HG02759 (cell line): Measurements from ENCODE around the gene SMDT1.
"Not testable (repeated sequence)": the region's sequence is repeated elsewhere in the genome, so short reads cannot be mapped to it uniquely, and the experiment has no call there.

Experiments used
- ATAC-seq: cut with Tn5 transposase; IDR thresholded peaks from one replicate; pipeline ENCODE4 v1.9.1; 2021; ENCODE audit warnings: mild to moderate bottlenecking, moderate library complexity; ENCODE audit not compliant: unreplicated experiment

Gene SMDT1

DNA sequence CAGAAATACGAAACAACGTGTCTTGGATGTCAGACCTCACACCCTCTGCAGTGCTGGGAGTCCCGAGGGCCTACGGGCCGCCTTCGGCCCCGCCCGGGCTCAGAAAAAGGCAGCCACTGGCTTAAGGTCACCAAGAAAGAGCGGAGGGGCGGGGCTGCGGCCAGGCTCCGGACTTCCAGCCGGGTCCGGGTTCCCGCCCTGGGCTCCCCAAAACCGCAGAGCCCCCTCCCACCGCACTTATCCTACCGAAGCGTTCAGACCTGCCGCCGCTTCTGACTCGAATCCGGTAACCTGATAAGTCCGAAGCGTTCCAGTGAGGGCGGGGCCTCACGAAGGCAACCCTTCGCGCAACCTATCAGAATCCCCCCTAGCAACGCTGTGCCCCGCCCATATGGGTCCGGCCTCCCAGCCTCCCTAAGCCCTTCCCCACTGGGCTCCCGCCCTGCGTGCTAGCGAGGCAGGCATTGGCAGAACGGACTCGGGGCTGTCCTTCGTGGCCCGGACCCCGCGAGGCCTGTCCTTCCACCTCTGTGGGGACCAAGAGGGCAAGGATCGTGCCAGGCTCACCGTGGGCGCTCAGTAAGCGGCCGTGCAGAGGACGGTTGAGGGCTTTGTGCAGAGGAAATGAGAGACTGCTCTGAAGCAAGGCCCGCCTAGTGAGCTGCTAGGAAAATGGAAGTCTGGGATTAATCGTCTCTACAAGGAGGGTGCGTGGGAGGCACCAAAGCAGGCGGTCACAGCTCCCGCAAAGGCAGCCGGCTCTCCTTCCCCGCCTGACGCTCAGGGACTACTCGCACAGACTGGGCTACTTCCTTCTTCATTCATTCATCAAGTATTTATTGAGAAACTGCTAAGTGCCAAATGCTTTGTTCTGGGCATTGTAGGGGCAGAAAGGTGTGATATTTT is 8.7 kb upstream of the SMDT1 start, which contains the start of gene NAGA:
TSS of gene NAGA (minus strand) at position 296 of the 906 bp plus-strand sequence. CDS start 515 bp downstream, outside the sequence.
- ATAC-seq: peak; percentile 91

DNA sequence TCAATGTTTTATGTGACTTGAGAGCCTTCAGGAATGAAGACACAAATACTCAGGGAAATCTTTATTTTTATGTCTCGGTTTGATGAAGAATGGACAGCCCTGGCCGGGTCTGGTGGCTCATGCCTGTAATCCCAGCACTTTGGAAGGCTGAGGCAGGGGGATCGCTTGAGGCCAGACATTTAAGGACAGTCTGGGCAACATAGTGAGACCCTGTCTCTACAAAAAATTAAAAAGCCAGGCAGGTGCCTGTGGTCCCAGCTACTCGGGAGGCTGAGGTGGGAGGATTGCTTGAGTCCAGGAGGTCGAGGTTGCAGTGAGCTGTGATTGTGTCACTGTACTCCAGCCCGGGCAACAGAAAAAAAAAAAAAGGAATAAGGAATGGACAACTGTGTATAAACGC is 8.0 kb upstream of the SMDT1 start:
- ATAC-seq: not testable (repeated sequence)

DNA sequence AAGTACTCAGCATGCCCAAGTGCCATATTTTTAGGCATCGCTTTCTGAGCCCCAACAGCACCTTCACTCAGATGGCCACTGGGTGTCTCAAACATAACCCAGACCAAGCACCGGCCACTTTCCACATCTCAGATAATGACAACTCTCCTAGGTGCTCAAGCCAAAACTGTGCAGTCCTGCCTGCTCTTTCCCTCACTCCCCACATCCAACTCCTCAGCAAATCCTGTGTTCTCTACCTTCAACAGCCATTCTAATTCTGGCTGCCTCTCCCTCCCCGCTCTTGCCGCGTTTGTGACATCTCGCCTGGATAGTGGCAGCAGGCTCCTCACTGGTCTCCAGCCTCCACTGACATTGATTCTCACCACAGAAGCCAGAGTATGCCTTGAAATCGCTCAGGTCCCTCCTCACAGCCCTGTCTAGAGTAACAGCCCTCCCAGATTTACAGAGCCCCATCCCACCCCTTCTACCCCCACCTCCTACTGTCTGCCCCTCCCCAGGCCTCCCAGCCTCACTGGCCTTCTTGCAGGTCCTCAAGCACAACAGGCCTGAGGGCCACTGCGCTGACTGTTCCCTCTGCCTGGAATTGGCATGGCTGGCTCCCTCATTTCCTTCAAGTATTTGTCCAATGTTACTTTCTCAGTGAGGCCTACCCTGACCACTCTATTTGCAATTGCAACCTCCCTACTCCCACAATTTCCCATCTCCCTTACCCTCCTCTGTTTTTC is 6.7 kb upstream of the SMDT1 start:
- no peak for ATAC-seq

DNA sequence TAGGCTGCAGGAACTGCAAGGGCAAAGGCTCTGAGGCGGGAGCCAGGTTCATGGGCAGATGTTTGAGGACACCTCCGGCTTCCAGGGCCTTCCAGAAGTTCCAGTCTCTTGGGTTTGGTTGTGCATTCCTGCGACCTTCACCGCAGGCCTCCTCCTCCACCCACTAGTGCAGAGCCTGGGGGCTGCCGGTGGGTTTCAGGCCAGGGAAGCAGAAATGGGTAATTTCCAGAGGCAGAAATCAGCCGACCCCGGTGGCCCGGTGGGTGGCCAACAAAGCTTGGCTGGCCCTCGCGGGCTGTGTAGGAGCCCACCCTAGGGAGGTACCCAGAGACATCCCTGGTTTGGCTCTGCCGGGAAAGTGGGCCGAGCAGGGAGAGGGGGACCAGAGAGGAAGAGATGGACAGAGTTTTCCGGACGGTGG is 5.9 kb upstream of the SMDT1 start:
- no peak for ATAC-seq

DNA sequence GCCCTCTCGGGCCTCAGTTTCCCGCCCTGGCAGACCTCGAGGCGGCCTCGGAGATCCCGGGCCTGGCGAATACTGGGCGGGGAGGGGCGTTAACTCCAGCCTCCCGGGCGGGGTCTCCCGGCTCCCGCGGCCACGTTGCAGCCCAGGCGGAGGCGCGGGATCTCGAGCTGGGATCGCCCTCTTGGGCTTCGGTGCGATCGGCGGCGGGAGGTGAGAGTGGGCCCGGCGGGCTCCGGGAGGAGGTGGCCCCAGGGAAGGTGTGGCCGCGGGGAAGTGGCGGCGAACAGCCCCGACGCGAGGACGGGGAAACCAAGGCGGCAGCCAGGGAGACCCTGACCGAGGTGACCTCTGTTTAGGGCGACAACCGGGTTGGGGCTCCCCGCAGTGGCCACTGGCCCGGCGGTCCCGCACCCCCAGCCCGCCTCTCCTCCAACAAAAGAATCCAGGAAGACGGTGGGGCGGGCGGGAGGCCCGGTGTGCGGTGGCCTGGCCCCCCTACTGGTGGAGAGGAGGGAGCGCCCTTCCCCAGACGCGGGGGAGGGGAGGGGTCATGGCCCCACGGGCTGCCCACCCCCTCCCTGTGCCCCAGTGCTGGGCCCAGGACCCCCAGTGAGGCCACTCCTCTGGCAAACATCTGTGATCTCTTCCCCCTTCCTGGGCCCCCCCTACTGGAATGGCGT is 5.2 kb upstream of the SMDT1 start, which contains the start of gene PHETA2:
TSS of gene PHETA2 (plus strand) at position 117 of the 680 bp plus-strand sequence. CDS start 3,046 bp downstream, outside the sequence.
- ATAC-seq: no peak

DNA sequence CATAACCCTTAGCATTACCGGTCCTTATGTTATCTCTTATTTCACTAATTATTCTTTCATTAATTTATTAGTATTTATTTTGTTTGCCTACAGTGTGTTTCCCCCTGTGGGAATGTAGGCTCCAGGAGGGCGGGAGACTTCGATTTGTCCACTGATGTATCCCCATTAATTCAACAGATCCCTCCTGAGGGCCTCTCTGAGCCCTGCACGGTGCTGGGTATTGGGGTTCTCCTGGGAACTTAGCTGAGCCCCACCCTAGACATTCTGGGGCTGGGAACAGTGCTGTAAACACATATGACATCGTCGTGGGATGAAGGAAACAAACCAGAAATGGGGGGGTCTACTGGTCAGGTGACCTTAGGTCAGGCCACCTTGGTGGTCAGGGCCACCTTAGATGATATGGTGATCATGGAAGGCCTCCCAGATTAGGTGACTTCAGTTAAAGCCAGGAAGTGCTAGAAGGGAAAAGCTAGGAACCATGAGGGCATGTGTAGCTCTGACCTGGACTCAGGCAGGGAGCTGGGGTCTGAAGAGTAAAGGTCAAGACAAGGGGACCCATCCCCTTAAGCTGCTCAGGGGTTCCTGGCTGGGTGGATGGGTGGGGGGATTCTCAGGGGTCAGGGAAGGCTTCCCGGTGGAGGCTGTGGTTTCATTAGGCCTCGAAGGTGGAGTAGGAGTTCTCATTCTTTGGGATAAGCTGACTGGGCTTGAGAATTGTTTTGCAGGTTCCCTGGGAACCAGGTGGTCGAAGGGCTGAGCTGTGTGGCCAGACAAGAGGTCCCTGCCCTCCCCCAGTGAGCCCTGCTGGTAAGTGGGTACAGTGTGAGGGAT is 4.4 kb upstream of the SMDT1 start:
- no peak for ATAC-seq

DNA sequence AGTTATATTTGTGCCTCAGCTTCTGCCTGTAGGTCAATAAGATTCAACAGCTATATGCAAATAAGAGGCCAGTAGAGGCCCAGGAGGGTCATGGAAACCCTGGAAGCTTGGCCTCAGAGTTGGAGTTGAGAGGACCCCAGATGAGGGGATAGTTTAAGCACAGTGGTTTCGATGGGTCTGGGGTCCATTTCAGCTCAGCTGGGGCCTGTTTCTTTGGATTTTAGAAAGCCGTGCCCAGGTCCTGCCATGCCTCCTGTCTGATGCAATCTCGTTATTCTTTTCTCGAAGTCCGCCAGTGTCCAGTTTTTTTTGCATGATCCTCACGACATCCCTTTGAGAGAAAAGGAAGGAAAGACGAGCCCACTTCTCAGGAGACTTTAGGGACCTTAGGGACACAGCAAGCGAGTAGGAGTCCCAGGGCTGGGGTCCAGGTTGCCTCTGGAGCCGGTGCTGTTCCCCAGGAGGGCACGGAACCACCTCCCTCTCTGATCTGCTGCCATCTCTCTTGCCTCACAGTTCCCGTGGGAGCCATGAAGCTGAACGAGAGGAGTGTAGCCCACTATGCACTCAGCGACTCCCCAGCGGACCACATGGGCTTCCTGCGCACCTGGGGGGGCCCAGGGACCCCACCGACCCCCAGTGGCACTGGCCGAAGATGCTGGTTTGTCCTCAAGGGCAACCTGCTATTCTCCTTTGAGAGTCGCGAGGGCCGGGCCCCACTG is 2.6 kb upstream of the SMDT1 start:
- no peak for ATAC-seq

DNA sequence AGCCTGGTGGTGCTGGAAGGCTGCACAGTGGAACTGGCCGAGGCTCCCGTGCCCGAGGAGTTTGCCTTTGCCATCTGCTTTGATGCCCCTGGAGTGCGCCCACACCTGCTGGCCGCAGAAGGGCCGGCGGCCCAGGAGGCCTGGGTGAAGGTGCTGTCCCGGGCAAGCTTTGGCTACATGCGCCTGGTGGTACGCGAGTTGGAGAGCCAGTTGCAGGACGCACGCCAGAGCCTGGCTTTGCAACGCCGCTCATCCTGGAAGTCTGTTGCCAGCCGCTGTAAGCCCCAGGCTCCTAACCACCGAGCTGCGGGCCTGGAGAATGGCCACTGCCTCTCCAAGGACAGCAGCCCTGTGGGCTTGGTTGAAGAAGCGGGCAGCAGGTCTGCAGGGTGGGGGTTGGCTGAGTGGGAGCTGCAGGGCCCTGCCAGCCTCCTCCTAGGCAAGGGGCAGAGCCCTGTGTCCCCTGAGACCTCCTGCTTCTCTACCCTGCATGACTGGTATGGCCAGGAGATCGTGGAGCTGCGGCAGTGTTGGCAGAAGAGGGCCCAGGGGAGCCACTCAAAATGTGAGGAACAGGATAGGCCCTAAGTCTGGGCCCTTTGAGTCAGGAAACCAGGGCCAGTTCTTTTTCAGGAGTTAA is 1.9 kb upstream of the SMDT1 start:
- no peak for ATAC-seq

DNA sequence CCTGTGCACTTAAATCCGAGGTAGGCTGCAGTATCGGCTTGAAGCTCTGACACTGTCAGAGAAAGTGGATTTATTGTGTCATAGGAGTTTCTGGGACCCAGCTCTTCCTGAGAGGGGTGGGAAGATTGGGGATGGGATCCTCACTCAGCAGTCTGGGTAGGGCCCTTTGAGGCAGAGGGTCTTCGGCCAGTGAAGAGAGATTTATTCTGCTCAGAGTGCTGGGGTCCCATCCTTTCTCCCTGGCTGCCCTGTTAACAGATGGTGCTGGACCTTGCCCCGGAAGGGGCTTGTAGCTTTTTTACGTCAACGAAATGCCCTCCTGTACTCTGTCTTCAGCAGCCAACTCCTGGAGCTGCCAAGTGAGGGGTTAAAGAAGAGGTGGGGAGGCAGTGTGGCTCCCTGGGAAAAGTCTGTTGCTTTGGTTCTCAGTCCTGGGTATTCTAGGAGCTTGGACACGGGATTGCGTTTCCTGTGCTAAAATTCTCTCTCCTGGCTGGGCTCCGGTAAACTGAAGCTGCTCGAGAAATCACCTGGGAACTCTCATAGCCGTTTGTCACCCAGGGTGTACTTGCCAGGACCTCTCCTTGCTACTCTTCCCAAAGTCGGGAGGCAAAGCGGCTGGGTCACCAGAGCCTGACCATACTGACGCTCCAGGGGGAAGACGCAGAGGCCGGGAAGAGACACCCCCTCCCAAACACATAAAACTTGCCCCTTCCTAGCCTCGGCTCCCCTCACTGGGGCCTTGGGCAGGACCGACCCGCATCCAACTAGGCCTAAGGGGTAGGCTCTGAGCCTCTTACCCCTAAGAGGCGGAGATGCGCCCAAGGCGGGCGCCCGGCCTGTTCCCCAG is 806 bp upstream of the SMDT1 start:
- peak; percentile 4 for ATAC-seq

DNA sequence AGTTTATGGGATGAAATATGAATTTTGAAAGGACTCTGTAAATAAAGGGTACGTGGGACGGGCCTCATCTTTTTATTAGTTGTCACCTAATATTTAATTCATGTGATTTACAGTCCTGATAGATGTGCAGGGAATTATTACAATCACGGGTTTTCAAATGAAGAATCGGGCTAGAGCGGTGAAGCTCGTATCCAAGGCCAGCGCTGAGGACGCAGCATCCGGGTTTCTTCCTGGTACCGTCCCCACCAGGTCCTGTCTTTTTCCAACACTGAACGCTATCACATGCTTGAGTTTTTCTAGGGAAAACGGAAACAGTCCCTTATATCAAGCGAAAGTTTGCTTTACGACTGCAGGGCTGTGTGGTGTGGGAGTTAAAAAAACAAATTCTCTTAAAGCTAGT is 787 bp downstream of the SMDT1 start:
- no peak for ATAC-seq

DNA sequence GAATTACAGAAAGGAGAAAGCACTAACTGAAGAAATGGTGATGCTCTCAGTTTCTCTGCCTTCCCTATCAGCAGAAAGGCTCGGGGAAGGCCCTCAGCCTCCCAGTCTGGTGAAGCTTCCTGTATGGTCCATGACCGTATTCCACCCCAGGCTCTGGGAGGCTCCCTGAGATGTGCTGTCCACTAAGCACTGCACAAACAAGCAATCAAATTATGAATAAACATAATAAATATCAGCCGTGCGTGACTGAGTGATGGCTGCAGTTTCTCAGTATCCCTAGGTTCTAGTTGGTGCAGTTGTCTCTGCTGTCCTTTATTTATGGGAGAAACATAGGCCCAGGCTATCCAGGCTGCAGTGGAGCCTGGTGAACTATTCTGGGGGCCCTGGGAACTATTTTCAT is 3.6 kb downstream of the SMDT1 start:
- no peak for ATAC-seq

DNA sequence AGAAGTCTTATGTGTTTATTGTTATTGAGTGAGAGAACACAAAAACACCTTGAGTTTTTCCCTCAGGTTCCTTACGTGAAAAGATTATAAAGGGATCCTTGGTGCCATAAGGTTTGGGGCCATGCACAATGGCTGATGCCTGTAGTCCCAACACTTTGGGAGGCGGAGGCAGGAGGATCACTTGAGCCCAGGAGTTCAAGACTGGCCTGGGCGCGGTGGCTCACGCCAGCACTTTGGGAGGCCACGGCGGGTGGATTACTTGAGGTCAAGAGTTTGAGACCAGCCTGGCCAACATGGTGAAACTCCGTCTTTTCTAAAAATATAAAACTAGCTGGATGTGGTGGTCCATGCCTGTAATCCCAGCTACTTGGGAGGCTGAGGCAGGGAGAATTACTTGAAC is 5.4 kb downstream of the SMDT1 start:
- no peak for ATAC-seq

DNA sequence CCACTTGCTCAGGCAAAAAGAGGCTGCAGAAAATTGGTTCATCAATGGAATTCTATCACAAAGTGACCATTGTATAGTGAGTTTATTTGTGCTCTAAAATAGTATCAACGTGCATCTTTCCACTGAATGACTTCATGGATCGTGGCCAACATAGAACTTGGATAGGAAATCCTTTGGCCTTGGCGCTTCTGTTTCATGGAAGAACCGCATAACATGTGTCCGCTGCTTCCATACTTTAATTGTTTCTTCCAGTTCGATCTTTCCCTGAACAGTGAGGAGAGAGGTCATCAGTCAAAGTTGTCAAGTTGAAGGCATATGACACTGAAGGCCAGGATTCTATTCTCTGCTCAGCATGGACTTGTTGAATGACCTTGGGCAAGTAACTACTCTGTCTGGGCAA is 6.6 kb downstream of the SMDT1 start:
- ATAC-seq: no peak

DNA sequence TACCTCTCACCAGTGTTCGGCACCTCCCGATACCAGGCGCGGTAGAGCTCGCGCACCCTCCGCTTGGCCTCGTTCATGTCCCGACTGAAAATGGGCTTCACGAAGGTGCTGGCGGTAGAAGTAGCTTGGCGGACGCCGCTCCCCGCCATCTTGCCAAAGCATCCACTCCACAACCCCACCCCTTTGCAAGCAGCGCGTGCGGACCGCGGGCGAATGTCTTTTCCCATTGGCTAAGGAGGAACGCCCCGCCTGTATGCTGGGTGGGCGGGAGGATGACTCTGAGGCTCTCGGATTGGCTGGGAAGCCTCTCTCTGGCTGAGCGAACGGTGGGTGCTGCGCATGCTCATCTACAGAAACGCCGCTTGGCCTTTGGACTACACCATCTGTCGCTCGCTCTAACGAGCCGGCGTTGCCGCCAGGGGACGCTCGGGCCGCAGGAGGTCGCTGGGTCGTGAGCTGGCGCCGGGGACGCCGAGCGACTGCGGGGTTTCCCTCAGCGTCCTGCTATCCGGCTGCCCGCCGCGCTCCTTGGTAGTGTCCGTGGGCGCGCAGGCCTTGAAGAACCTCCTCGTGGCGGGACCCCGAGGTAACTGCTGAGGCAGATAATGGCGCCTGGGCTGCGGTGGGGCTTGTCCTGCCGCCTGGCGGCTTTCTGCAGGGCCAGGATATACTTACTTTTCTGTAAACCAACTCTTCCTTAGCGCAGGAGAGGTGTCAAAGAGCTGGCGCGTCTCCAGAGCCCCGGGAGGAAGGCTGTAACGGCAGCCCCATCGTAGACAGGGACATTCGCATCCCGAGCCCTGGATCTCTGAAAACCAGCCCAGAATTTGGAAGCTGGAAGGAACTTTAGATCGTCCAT is 11.3 kb downstream of the SMDT1 start, which contains the start of gene NDUFA6:
TSS of gene NDUFA6 (minus strand) at position 177 of the 859 bp plus-strand sequence. CDS start at position 149, 28 bp downstream.
- ATAC-seq: peak; percentile 94

DNA sequence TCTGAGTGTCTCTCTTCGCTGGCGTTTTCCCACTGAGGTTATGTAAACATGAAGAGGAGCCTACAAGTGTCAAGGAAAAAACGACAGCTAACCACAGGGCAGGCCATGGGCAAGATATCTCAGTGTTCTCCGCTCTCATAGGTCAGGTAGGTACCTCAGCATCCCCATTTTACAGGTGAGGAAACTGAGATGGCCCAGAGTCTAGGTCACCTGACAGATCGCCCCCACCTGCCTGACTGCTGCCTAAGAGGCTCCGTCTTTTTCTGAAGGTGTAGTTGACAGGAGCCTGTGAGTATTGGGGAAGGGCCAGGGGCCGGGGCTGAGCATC is 11.9 kb downstream of the SMDT1 start:
- ATAC-seq: no peak

DNA sequence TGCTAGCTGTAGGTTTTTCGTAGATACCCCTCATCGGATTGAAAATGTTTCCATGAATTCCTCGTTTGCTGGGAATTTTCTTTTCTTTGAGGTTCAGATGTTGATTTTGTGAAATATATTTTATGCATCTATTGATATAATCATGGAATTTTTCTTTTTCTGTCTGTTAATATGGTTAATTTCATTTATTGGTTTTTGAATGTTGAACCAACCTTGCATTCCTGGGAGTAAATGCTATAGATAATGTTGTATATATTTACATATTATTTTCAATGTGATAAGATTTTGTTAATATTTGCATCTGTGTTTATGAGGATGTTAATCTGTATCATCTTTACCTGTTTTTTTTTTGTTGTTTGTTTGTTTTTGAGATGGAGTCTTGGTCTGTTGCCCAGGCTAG is 21.7 kb downstream of the SMDT1 start:
- no peak for ATAC-seq

DNA sequence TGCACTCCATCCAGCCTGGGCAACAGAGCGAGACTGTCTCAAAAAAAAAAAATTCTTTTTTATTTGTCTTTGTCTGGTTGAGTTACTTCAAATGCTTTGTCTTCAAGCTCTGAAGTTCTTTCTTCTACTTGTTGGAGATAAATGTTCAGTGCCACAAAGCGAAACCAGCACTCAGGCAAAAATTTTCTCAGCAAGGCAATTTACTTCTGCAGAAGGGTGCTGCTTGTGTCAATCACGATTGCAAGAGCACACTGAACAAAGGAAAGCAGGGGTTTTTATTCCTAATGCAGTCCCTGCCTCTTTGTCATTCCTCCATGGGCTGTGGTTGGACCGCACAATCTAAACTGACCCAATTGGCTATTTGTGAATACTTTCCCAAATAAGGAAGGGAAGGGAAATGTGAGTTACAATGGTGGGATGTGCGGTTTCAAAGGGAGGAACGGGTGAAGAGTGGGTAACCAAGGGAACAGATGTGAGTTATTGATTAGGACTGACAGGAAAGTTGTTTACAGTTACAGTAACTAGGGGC is 24.9 kb downstream of the SMDT1 start:
- ATAC-seq: not testable (repeated sequence)
